HEK293 (cell line): Measurements from ENCODE around the gene RIMS4.
A peak's percentile ranks its signal among the peaks of the same experiment; 100 is the strongest.

Source experiments
- CTCF ChIA-PET: fragments of 350-600 bp; formaldehyde crosslinking; extraction: SDS; loops from one replicate; lab custom pipeline; 2021; ENCODE audit warnings: antibody characterized with exemption; lab: Yijun Ruan, JAX
- POLR2A ChIA-PET: fragments of 300-600 bp; formaldehyde crosslinking; extraction: SDS; loops from one replicate; lab custom pipeline; 2020; ENCODE audit warnings: antibody characterized with exemption, inconsistent platforms; lab: Yijun Ruan, JAX
- H3K27ac ChIP-seq: fragments of 200-500 bp; sonication (Bioruptor generic); 2 replicates; pipeline ENCODE4 v1.5.1; 2014; ENCODE audit warnings: low read depth, low read length, control low read depth, inconsistent platforms; ENCODE audit errors: extremely low read depth
- H3K36me3 ChIP-seq, 2 experiments: fragments of 200-500 bp in 1 of 2; sonication (Bioruptor generic) in 1 of 2; 1 replicate in 1 of 2; 2 replicates in 1 of 2; pipeline ENCODE4 v1.5.1; 2014 to 2017; ENCODE audit warnings: inconsistent platforms in 2 of 2, low read length in 2 of 2; ENCODE audit not compliant: control insufficient read depth in 2 of 2, insufficient read depth in 1 of 2
- H3K4me1 ChIP-seq: fragments of 200-500 bp; sonication (Bioruptor generic); 2 replicates; pipeline ENCODE4 v1.5.1; 2014; ENCODE audit warnings: mild to moderate bottlenecking, low read length, inconsistent platforms; ENCODE audit not compliant: control insufficient read depth, insufficient read depth
- H3K4me3 ChIP-seq: 2 replicates; pipeline ENCODE4 v1.5.1; 2011; ENCODE audit warnings: low read depth, mild to moderate bottlenecking, control low read depth, low read length, moderate library complexity
- H3K9me3 ChIP-seq: fragments of 200-500 bp; sonication (Bioruptor generic); 2 replicates; pipeline ENCODE4 v1.5.1; 2014; ENCODE audit warnings: low read depth, low read length, inconsistent platforms; ENCODE audit not compliant: control insufficient read depth, insufficient read depth
- BCL6B ChIP-seq: fragments of 450-650 bp; formaldehyde crosslinking; IDR thresholded peaks from 2 replicates; pipeline ENCODE4 v1.5.1; 2017; ENCODE audit warnings: missing biosample characterization, missing genetic modification characterization
- GLIS2 ChIP-seq: fragments of 450-650 bp; formaldehyde crosslinking; IDR thresholded peaks from 2 replicates; pipeline ENCODE4 v1.5.1; 2016; ENCODE audit warnings: missing biosample characterization, missing genetic modification characterization
- HOXA7 ChIP-seq: sonication (generic); formaldehyde crosslinking; IDR thresholded peaks from 2 replicates; pipeline ENCODE4 v1.8.1; 2022; ENCODE audit warnings: missing genetic modification reagents, borderline replicate concordance
- KLF1 ChIP-seq: fragments of 450-650 bp; formaldehyde crosslinking; IDR thresholded peaks from 2 replicates; pipeline ENCODE4 v1.5.1; 2016; ENCODE audit warnings: missing biosample characterization, missing genetic modification characterization
- REPIN1 ChIP-seq: fragments of 450-650 bp; formaldehyde crosslinking; IDR thresholded peaks from 2 replicates; pipeline ENCODE4 v1.5.1; 2017; ENCODE audit warnings: missing biosample characterization, missing genetic modification characterization, low read depth
- SP3 ChIP-seq: fragments of 450-650 bp; formaldehyde crosslinking; IDR thresholded peaks from 2 replicates; pipeline ENCODE4 v1.5.1; 2016; ENCODE audit warnings: missing biosample characterization, missing genetic modification characterization
- ZBTB20 ChIP-seq: fragments of 450-650 bp; formaldehyde crosslinking; IDR thresholded peaks from 2 replicates; pipeline ENCODE4 v1.5.1; 2016; ENCODE audit warnings: missing biosample characterization, missing genetic modification characterization
- ZBTB44 ChIP-seq: fragments of 450-650 bp; IDR thresholded peaks from 2 replicates; pipeline ENCODE4 v1.5.1; 2018; ENCODE audit warnings: missing biosample characterization, mild to moderate bottlenecking, missing genetic modification characterization
- ZBTB7A ChIP-seq: fragments of 450-650 bp; formaldehyde crosslinking; IDR thresholded peaks from 2 replicates; pipeline ENCODE4 v1.5.1; 2016; ENCODE audit warnings: low read depth, missing biosample characterization, missing genetic modification characterization
- ZBTB8A ChIP-seq: fragments of 450-650 bp; formaldehyde crosslinking; IDR thresholded peaks from 2 replicates; pipeline ENCODE4 v1.5.1; 2016; ENCODE audit warnings: missing biosample characterization, missing genetic modification characterization
- ZFHX2 ChIP-seq: fragments of 450-650 bp; formaldehyde crosslinking; conservative IDR thresholded peaks from 2 replicates; pipeline ENCODE4 v1.5.1; 2016; ENCODE audit warnings: missing biosample characterization, missing genetic modification characterization
- ZFP3 ChIP-seq: fragments of 450-650 bp; formaldehyde crosslinking; IDR thresholded peaks from 2 replicates; pipeline ENCODE4 v1.5.1; 2016; ENCODE audit warnings: low read depth, missing biosample characterization, missing genetic modification characterization
- ZNF138 ChIP-seq: fragments of 450-650 bp; formaldehyde crosslinking; IDR thresholded peaks from 2 replicates; pipeline ENCODE4 v1.5.1; 2016; ENCODE audit warnings: missing biosample characterization, missing genetic modification characterization, borderline replicate concordance
- ZNF157 ChIP-seq: fragments of 450-650 bp; formaldehyde crosslinking; IDR thresholded peaks from 2 replicates; pipeline ENCODE4 v1.5.1; 2016; ENCODE audit warnings: missing biosample characterization, missing genetic modification characterization
- ZNF174 ChIP-seq: fragments of 450-650 bp; formaldehyde crosslinking; IDR thresholded peaks from 2 replicates; pipeline ENCODE4 v1.5.0; 2017; ENCODE audit warnings: missing biosample characterization, mild to moderate bottlenecking, missing genetic modification characterization
- ZNF19 ChIP-seq: fragments of 450-650 bp; formaldehyde crosslinking; IDR thresholded peaks from 2 replicates; pipeline ENCODE4; 2016; ENCODE audit warnings: missing biosample characterization, missing genetic modification characterization, low read depth
- ZNF26 ChIP-seq: fragments of 450-650 bp; formaldehyde crosslinking; IDR thresholded peaks from 2 replicates; pipeline ENCODE4 v1.5.1; 2016; ENCODE audit warnings: missing biosample characterization, missing genetic modification characterization
- ZNF341 ChIP-seq: fragments of 450-650 bp; formaldehyde crosslinking; IDR thresholded peaks from 2 replicates; pipeline ENCODE4; 2016; ENCODE audit warnings: low read depth, missing biosample characterization, missing genetic modification characterization
- ZNF37A ChIP-seq: fragments of 450-650 bp; IDR thresholded peaks from 2 replicates; pipeline ENCODE4 v1.5.1; 2018; ENCODE audit warnings: missing biosample characterization, missing genetic modification characterization
- ZNF398 ChIP-seq: fragments of 450-650 bp; formaldehyde crosslinking; IDR thresholded peaks from 2 replicates; pipeline ENCODE4 v1.5.1; 2017; ENCODE audit warnings: missing biosample characterization, missing genetic modification characterization
- ZNF623 ChIP-seq: fragments of 450-650 bp; formaldehyde crosslinking; IDR thresholded peaks from 2 replicates; pipeline ENCODE4 v1.5.1; 2016; ENCODE audit warnings: missing biosample characterization, missing genetic modification characterization
- ZNF791 ChIP-seq: fragments of 450-650 bp; formaldehyde crosslinking; IDR thresholded peaks from 2 replicates; pipeline ENCODE4 v1.5.1; 2016; ENCODE audit warnings: missing biosample characterization, missing genetic modification characterization
- TF ChIP-seq, protein P1 (sequence below): fragments of 450-650 bp; formaldehyde crosslinking; IDR thresholded peaks from 2 replicates; pipeline ENCODE4 v1.5.1; 2016; ENCODE audit warnings: missing biosample characterization, missing genetic modification characterization
- TF ChIP-seq, protein P2 (sequence below): fragments of 450-650 bp; formaldehyde crosslinking; IDR thresholded peaks from 2 replicates; pipeline ENCODE4 v1.5.1; 2016; ENCODE audit warnings: missing biosample characterization, missing genetic modification characterization

RIMS4 gene

GRCh38 chr20:44810391-44811149 is at the start of gene RIMS4 (continued):
- no peak for TF ChIP-seq ZNF19 (tag by site-specific recombination)
- TF ChIP-seq REPIN1 (tag by site-specific recombination): no peak
- peak; percentile 71 for TF ChIP-seq GLIS2 (tag by site-specific recombination)
- no peak for TF ChIP-seq ZBTB20 (tag by site-specific recombination)
- TF ChIP-seq ZNF174 (tag by site-specific recombination): no peak
- TF ChIP-seq ZNF791: no peak
- peak; percentile 73 for TF ChIP-seq ZNF341 (tag by site-specific recombination)
- peak; percentile 57 for TF ChIP-seq ZBTB8A (tag by site-specific recombination)
- TF ChIP-seq, protein P1, sequence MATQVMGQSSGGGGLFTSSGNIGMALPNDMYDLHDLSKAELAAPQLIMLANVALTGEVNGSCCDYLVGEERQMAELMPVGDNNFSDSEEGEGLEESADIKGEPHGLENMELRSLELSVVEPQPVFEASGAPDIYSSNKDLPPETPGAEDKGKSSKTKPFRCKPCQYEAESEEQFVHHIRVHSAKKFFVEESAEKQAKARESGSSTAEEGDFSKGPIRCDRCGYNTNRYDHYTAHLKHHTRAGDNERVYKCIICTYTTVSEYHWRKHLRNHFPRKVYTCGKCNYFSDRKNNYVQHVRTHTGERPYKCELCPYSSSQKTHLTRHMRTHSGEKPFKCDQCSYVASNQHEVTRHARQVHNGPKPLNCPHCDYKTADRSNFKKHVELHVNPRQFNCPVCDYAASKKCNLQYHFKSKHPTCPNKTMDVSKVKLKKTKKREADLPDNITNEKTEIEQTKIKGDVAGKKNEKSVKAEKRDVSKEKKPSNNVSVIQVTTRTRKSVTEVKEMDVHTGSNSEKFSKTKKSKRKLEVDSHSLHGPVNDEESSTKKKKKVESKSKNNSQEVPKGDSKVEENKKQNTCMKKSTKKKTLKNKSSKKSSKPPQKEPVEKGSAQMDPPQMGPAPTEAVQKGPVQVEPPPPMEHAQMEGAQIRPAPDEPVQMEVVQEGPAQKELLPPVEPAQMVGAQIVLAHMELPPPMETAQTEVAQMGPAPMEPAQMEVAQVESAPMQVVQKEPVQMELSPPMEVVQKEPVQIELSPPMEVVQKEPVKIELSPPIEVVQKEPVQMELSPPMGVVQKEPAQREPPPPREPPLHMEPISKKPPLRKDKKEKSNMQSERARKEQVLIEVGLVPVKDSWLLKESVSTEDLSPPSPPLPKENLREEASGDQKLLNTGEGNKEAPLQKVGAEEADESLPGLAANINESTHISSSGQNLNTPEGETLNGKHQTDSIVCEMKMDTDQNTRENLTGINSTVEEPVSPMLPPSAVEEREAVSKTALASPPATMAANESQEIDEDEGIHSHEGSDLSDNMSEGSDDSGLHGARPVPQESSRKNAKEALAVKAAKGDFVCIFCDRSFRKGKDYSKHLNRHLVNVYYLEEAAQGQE (tag by site-specific recombination): no peak
- 0 out of 2 replicates have a peak, but pooled peaks have one; percentile 10 for TF ChIP-seq ZBTB44 (tag by site-specific recombination)
- no peak for TF ChIP-seq ZFP3
- TF ChIP-seq SP3 (tag by site-specific recombination): peak; percentile 33
- no peak for TF ChIP-seq ZNF37A
- TF ChIP-seq ZBTB7A (tag by site-specific recombination): 0 out of 2 replicates have a peak, but pooled peaks have one; percentile 18
- TF ChIP-seq HOXA7 (CRISPR knock-in tag): no peak
- TF ChIP-seq ZNF623 (tag by site-specific recombination): no peak
- TF ChIP-seq ZFHX2: peak; percentile 97
- no peak for TF ChIP-seq BCL6B

GRCh38 chr20:44858606-44859360 is 48.4 kb upstream of the RIMS4 start:
- Histone ChIP-seq H3K4me3 (no peak overlapping the region), H3K4me1 (no peaks in the 10 kb centered on the region), H3K27ac (no peak overlapping the region), H3K9me3 (no peaks in the 10 kb centered on the region), H3K36me3 (no peaks in the 10 kb centered on the region)
- ChIA-PET POLR2A (interaction anchor here (1.0 kb wide), 1 partner anchor 13 kb away, joined by 3 read pairs; no protein-coding TSS in a partner anchor), CTCF (no interaction called here)
- TF ChIP-seq KLF1 (tag by site-specific recombination) (no peak), ZNF398 (tag by site-specific recombination) (peak; percentile 47; the same call in 1 of the 2 replicates), ZNF138 (tag by site-specific recombination) (no peak), ZNF26 (tag by site-specific recombination) (no peak), ZNF157 (tag by site-specific recombination) (no peak)
- TF ChIP-seq, protein P2, sequence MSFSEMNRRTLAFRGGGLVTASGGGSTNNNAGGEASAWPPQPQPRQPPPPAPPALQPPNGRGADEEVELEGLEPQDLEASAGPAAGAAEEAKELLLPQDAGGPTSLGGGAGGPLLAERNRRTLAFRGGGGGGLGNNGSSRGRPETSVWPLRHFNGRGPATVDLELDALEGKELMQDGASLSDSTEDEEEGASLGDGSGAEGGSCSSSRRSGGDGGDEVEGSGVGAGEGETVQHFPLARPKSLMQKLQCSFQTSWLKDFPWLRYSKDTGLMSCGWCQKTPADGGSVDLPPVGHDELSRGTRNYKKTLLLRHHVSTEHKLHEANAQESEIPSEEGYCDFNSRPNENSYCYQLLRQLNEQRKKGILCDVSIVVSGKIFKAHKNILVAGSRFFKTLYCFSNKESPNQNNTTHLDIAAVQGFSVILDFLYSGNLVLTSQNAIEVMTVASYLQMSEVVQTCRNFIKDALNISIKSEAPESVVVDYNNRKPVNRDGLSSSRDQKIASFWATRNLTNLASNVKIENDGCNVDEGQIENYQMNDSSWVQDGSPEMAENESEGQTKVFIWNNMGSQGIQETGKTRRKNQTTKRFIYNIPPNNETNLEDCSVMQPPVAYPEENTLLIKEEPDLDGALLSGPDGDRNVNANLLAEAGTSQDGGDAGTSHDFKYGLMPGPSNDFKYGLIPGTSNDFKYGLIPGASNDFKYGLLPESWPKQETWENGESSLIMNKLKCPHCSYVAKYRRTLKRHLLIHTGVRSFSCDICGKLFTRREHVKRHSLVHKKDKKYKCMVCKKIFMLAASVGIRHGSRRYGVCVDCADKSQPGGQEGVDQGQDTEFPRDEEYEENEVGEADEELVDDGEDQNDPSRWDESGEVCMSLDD (tag by site-specific recombination): no peak
